Prostate gland (tissue), 2 donors: Measurements from ENCODE around the gene NOC2L. TPM values are rescaled to one million over a fixed set of nuclear protein-coding genes. Genes with fewer than 3 reads are reported as not detected.
A peak's percentile ranks its signal among the peaks of the same experiment; 100 is the strongest.

Experiments used
- DNase-seq: peaks from one replicate; pipeline ENCODE4 v3.0.0-alpha.2; 2019; ENCODE audit warnings: low spot score
- H3K27ac ChIP-seq, 2 donors: fragments of 200-600 bp; sonication (generic); 2 replicates each; pipeline ENCODE4 v1.5.1; 2017 to 2019
- H3K27me3 ChIP-seq: fragments of 200-600 bp; sonication (generic); replicated peaks from 2 replicates; pipeline ENCODE4 v1.5.1; 2019; ENCODE audit not compliant: insufficient read depth
- H3K36me3 ChIP-seq, 2 donors: fragments of 200-600 bp; sonication (generic); 1 replicate in 1 of 2; 2 replicates in 1 of 2; pipeline versions ENCODE4 v1.5.1 to v1.8.1; 2017 to 2019
- H3K4me1 ChIP-seq: fragments of 200-600 bp; sonication (generic); replicated peaks from 2 replicates; pipeline ENCODE4 v1.5.1; 2019
- H3K4me3 ChIP-seq, 2 donors: fragments of 200-600 bp; sonication (generic); 2 replicates each; pipeline ENCODE4 v1.5.1; 2017 to 2019
- H3K9me3 ChIP-seq: fragments of 200-600 bp; sonication (generic); 2 replicates; pipeline ENCODE4 v1.5.1; 2017
- CTCF ChIP-seq, 4 experiments: fragments of 200-600 bp in 2 of 4; fragments of 450-650 bp in 2 of 4; sonication (generic) in 2 of 4; IDR thresholded peaks; 1 replicate in 3 of 4; 2 replicates in 1 of 4; pipeline ENCODE4 v1.5.1; 2016 to 2019; ENCODE audit warnings: antibody characterized with exemption in 4 of 4, mild to moderate bottlenecking in 2 of 4, moderate library complexity in 2 of 4
- POLR2A ChIP-seq: fragments of 450-650 bp; IDR thresholded peaks from one replicate; pipeline ENCODE4 v1.6.1; 2016; ENCODE audit warnings: antibody characterized with exemption, mild to moderate bottlenecking
- POLR2AphosphoS5 ChIP-seq: sonication (generic); formaldehyde crosslinking; IDR thresholded peaks from one replicate; pipeline ENCODE4 v1.6.1; 2017; ENCODE audit warnings: antibody characterized with exemption
- WGBS: methylation state at CpG from one replicate; pipeline ENCODE4 v1.1.5; 2018; 5-methylcytosine and 5-hydroxymethylcytosine counted together
- intact Hi-C: fragments of 100-400 bp; cut with DNase I; formaldehyde crosslinking; loops from one replicate; pipeline ENCODE4 v1.14.2; 2022
- total RNA-seq, 2 donors: library from RNA; depleted of rRNA; stranded (reverse); fragments of >200 nt; gene quantifications; one replicate each; pipeline ENCODE4 v1.1.0, GENCODE V29; 2016

The NOC2L gene
- total RNA-seq, 2 donors from 2014 or later, result 43.2 to 65.5 TPM

DNA sequence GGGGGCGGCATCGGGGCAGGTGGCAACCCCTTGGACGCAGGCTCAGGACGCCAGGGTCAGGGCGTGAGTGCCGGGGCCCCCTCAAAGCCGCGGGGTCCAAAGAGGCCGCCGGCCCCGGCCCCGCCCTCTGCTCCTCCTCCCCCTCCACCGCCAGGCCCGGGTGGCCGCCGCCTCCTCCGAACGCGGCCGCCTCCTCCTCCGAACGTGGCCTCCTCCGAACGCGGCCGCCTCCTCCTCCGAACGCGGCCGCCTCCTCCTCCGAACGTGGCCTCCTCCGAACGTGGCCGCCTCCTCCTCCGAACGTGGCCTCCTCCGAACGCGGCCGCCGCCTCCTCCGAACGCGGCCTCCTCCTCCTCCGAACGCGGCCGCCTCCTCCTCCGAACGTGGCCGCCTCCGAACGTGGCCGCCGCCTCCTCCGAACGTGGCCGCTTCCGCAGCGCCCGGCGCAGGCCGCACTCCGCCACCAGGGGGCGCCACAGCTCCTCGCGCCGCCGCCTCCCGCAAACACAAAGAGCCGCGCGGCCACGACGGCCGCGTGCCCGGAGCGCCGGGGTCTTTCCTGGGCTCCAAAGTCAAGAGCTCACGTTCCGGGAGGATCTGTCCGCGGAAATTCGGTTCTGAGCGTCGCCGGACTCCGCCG is 54.6 kb downstream of the NOC2L start:
- intact Hi-C loops, result loop anchor here (2.0 kb wide), 1 partner anchor 72 kb away; no protein-coding TSS in a partner anchor
- Histone ChIP-seq H3K36me3 (no peaks in the 10 kb centered on the region), H3K27ac (peak overlapping the region in 1 of 2 donors; percentile 41), H3K4me3 (peak overlapping the region; percentile 39 to 41), H3K27me3 (no peaks in the 10 kb centered on the region), H3K4me1 (no peaks in the 10 kb centered on the region), H3K9me3 (no peaks in the 10 kb centered on the region)
- WGBS, result 3% methylated on average over 66 of the region's 91 CpGs
- DNase-seq, result peak; percentile 75
- TF ChIP-seq POLR2AphosphoS5 (no peak), POLR2A (no peak), CTCF (IDR thresholded peaks at IDR 0.05) (peak; percentile 97 to 99 (median 98))

GRCh38 chr1:903721-904271 is 55.3 kb downstream of the NOC2L start:
- no peak for DNase-seq
- no peak overlapping the region for H3K27ac ChIP-seq
- intact Hi-C loops, result loop anchor here (2.0 kb wide), 1 partner anchor 73 kb away; no protein-coding TSS in a partner anchor
- H3K4me1 ChIP-seq, result no peaks in the 10 kb centered on the region
- H3K27me3 ChIP-seq, result no peaks in the 10 kb centered on the region
- WGBS, result 76% methylated on average over 21 of the region's 21 CpGs
- H3K9me3 ChIP-seq, result no peaks in the 10 kb centered on the region
- H3K4me3 ChIP-seq, result peak overlapping the region; percentile 39 to 41
- no peaks in the 10 kb centered on the region for H3K36me3 ChIP-seq
- TF ChIP-seq CTCF (IDR thresholded peaks at IDR 0.05), result no peak
- no peak for TF ChIP-seq POLR2AphosphoS5
- TF ChIP-seq POLR2A, result no peak

DNA sequence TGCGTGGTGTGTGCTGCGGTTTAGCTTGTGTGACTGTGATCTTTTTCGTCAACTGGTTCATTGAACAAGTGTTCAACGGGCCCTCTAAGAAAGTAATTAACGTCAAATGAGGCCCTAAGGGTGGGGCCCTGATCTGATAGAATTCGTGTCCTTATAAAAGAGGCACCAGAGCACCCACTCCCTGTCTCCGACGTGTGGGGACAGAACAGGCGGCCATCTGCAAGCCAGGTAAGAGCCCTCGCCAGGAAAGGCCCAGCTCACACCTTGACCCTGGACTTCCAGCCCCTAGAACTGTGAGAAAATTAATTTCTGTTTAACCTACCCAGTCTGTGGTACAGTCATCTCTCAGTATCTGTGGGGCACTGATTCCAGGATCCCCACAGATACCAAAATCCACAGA is 55.8 kb downstream of the NOC2L start:
- TF ChIP-seq POLR2AphosphoS5 (no peak), POLR2A (no peak), CTCF (IDR thresholded peaks at IDR 0.05) (no peak)
- intact Hi-C loops, result no loop called here
- no peak for DNase-seq
- Histone ChIP-seq H3K36me3 (no peaks in the 10 kb centered on the region), H3K4me3 (no peak overlapping the region), H3K27me3 (no peaks in the 10 kb centered on the region), H3K4me1 (no peaks in the 10 kb centered on the region), H3K9me3 (no peaks in the 10 kb centered on the region), H3K27ac (no peak overlapping the region)
- WGBS, result 93% methylated on average over 10 of the region's 10 CpGs

GRCh38 chr1:902802-903201 is 56.3 kb downstream of the NOC2L start:
- no peak overlapping the region for H3K4me3 ChIP-seq
- H3K27me3 ChIP-seq, result no peaks in the 10 kb centered on the region
- no peaks in the 10 kb centered on the region for H3K36me3 ChIP-seq
- no peaks in the 10 kb centered on the region for H3K4me1 ChIP-seq
- no peak for TF ChIP-seq CTCF (IDR thresholded peaks at IDR 0.05)
- TF ChIP-seq POLR2AphosphoS5, result no peak
- no peak for TF ChIP-seq POLR2A
- H3K9me3 ChIP-seq, result no peaks in the 10 kb centered on the region
- no peak for DNase-seq
- intact Hi-C loops, result no loop called here
- 96% methylated on average over 21 of the region's 21 CpGs for WGBS
- no peak overlapping the region for H3K27ac ChIP-seq
